Kidney epithelial cell (primary cell): ENCODE results near the gene WDR4. TPM values are rescaled to one million over a fixed set of nuclear protein-coding genes. Genes with fewer than 3 reads are reported as not detected.
"Not testable (repeated sequence)": the region's sequence is repeated elsewhere in the genome, so short reads cannot be mapped to it uniquely, and the experiment has no call there.

Experiments used
- DNase-seq: peaks from one replicate; pipeline ENCODE4 v3.0.0-alpha.2; 2010; ENCODE audit warnings: low read depth
- H3K27me3 ChIP-seq: 2 replicates; pipeline ENCODE4 v1.6.0; 2011; ENCODE audit warnings: low read length; ENCODE audit not compliant: control insufficient read depth, insufficient read depth
- H3K36me3 ChIP-seq: 2 replicates; pipeline ENCODE4 v1.5.1; 2011; ENCODE audit warnings: low read length; ENCODE audit not compliant: control insufficient read depth, insufficient read depth
- H3K4me3 ChIP-seq: 2 replicates; pipeline ENCODE4 v1.5.1; 2011; ENCODE audit warnings: low read depth, mild to moderate bottlenecking, control low read depth, low read length
- total RNA-seq: library from RNA; depleted of rRNA; stranded (reverse); fragments of >200 nt; gene quantifications from 2 replicates; pipeline ENCODE4 v1.2.3, GENCODE V29; 2015
- TF ChIP-seq, protein P1 (sequence below): IDR thresholded peaks from 2 replicates; pipeline ENCODE4 v1.5.1; 2011; ENCODE audit warnings: mild to moderate bottlenecking, moderate library complexity, low read length, control low read depth, inconsistent platforms; ENCODE audit not compliant: insufficient read depth, poor library complexity, severe bottlenecking

The WDR4 gene
- total RNA-seq, 1 donor from 2014 or later, result 17.2 TPM

DNA sequence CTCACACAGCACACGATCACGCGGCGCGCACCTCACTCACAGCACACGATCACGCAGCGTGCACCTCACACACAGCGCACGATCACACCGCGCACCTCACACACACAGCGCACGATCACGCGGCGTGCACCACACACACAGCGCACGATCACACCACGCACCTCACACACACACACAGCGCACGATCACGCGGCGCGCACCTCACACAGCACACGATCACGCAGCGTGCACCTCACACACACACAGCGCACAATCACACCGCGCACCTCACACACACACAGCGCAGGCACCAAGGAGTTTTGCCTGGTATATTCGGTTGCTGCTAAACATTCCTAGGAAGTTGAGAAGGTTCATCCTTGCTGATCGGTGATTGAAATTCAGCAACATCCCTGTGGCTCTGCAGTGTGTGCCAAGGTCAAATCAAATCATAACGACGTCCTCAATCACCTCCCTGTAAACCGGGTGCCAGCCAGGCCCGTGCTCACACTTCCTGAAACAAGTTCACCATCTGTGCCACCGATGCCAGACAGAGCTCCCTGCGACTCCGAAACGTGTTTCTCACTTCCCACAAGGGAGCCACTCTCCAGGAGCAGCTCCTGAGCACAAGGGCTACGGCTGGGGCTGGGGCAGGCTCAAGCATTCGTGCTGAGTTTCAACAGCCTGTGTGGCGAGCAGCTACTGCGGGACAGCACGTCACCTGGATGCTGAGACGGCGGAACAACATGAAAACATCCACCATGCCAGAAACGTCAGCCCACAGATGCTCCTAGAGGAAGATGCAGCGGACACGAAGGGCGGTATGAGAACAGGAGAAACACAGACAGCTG, 30.2 kb downstream of the WDR4 start:
- no peak overlapping the region for H3K4me3 ChIP-seq
- no peaks in the 10 kb centered on the region for H3K27me3 ChIP-seq
- peaks cover 6% of the 10 kb centered on the region for H3K36me3 ChIP-seq
- TF ChIP-seq, protein P1, sequence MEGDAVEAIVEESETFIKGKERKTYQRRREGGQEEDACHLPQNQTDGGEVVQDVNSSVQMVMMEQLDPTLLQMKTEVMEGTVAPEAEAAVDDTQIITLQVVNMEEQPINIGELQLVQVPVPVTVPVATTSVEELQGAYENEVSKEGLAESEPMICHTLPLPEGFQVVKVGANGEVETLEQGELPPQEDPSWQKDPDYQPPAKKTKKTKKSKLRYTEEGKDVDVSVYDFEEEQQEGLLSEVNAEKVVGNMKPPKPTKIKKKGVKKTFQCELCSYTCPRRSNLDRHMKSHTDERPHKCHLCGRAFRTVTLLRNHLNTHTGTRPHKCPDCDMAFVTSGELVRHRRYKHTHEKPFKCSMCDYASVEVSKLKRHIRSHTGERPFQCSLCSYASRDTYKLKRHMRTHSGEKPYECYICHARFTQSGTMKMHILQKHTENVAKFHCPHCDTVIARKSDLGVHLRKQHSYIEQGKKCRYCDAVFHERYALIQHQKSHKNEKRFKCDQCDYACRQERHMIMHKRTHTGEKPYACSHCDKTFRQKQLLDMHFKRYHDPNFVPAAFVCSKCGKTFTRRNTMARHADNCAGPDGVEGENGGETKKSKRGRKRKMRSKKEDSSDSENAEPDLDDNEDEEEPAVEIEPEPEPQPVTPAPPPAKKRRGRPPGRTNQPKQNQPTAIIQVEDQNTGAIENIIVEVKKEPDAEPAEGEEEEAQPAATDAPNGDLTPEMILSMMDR, result no peak
- no peak for DNase-seq

DNA sequence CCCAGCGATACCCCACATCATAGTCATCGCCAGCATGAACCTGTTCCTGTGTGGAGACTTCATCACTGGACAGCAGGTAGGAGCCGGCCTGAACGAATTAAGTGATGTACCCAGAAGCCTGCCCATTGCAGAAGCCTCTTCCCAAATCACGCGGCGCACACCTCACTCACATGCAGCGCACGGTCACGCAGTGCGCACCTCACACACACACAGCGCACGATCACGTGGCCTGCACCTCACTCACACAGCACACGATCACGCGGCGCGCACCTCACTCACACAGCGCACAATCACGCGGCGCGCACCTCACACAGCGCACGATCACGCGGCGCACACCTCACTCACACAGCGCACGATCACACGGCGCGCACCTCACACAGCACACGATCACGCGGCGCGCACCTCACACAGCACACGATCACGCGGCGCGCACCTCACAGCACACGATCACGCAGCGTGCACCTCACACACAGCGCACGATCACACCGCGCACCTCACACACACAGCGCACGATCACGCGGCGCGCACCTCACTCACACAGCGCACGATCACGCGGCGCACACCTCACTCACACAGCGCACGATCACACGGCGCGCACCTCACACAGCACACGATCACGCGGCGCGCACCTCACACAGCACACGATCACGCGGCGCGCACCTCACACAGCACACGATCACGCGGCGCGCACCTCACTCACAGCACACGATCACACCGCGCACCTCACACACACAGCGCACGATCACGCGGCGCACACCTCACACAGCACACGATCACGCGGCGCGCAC, 31.0 kb downstream of the WDR4 start:
- not testable (repeated sequence) for H3K27me3 ChIP-seq, H3K4me3 ChIP-seq, H3K36me3 ChIP-seq, DNase-seq

DNA sequence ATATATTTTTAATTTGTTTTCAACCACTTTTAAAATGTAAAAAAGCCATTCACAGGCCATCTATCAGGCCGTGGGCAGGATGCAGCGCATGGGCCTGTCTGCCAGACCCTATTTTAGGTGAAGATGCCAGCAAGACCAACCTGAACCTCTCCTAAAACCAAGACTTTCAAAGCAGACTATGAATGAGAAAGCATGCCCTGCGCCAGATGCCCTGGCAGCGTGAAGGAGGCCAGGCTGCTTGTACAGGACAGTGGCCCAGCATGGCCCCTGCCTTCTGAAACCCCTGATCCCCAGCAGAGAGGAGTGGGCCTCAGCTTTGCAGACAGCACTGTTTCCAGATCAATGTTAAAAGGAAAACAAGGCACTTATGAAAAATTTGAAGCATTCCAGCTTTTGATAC, 31.6 kb downstream of the WDR4 start:
- TF ChIP-seq, protein P1, result no peak
- DNase-seq, result no peak
- Histone ChIP-seq H3K4me3 (no peak overlapping the region), H3K36me3 (peaks cover 6% of the 10 kb centered on the region), H3K27me3 (no peaks in the 10 kb centered on the region)

DNA sequence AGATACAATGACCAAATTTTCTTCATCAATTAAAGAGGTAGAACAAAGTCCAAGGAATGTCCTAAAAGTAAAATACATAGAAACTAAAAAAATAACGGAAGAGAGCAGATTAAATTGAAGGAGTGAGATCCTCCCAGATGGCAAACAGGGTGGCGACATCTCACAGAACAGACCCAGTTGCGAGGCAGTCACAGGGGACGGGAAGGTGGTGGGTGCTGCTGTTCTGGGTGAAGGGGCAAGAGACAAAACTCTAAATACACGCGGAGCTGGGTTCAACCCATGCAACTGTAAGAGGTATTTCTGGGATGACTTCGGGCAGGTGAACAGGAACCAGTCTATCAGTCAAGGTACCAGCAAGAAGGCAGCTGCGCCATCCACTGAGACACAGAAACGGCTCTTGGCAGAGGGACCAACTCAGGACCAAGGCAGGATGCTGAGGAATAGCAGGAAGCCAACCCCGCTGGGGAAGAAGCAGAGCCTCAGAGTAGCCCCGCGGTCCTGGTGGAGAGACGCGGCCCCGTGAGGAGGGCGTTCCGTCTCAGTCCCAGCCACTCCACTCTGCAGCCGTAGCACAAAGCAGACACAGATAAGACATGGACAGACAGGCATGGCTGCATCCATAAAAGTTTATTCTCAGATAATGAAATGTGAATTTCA, 32.2 kb downstream of the WDR4 start:
- TF ChIP-seq, protein P1, result no peak
- no peak for DNase-seq
- H3K36me3 ChIP-seq, result peaks cover 6% of the 10 kb centered on the region
- H3K27me3 ChIP-seq, result no peaks in the 10 kb centered on the region
- H3K4me3 ChIP-seq, result no peak overlapping the region

DNA sequence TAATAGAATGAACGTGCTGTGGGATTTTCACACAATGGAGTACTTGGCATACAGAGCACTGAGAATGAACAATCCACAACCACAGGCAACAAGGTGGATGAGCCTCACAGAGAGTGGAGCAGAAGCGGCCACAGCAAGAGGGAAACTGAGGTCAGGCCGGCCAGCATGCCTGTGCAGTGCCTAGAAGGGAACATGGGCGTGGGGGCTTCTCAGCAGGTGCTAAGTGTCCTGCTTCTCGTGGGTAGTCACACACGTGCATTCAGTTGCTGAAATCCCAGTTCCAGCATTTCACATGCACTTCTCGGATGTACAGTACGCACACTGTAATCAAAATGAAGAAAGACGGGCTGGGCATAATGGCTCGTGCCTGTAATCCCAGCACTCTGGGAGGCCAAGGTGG, 33.1 kb downstream of the WDR4 start:
- Histone ChIP-seq H3K4me3 (no peak overlapping the region), H3K27me3 (no peaks in the 10 kb centered on the region), H3K36me3 (peaks cover 3% of the 10 kb centered on the region)
- TF ChIP-seq, protein P1, result no peak
- no peak for DNase-seq

DNA sequence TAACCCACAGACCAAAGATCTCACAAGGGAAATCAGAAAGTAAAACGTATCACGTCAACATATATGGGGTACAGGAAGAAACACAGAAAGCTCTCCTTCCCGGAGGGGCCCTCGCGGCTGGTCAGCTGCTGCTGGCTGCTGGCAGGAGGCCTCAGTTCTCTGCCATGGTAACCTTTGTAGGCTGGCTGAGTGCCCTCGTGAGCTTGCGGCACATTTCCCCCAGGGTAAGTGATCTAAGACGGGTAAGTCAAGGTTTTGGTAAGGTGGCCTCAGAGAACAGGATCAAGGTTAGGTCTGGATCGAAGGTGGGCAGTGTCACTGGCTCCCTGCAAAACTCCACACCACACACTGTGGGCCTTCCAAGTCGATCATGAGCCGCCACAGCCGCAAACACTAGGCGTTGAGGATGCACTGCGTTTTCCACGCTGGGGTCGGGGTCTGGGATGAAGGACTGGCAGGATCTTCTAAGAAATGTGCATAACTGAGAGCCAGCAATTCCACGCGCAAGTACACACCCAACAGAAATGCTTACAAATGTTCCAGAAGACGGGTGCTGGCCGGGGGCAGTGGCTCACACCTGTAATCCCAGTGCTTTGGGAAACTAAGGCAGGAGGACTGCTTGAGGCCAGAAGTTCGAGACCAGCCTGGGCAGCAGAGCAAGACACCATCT, 33.9 kb downstream of the WDR4 start:
- Histone ChIP-seq H3K27me3 (no peaks in the 10 kb centered on the region), H3K4me3 (no peak overlapping the region), H3K36me3 (peaks cover 5% of the 10 kb centered on the region)
- DNase-seq, result no peak
- TF ChIP-seq, protein P1, result no peak
